H9 (cell line): ENCODE data around the gene TEX55. TPM values are rescaled to one million over a fixed set of nuclear protein-coding genes. Genes with fewer than 3 reads are reported as not detected.
"Not testable (repeated sequence)": the region's sequence is repeated elsewhere in the genome, so short reads cannot be mapped to it uniquely, and the experiment has no call there.

Experiments
- DNase-seq: peaks from one replicate; pipeline ENCODE4 v3.0.0-alpha.2; 2017
- H2AFZ ChIP-seq: one replicate; pipeline ENCODE4 v1.6.1; 2013; ENCODE audit warnings: mild to moderate bottlenecking, low read length, control low read depth, moderate library complexity
- H2AK5ac ChIP-seq: 2 replicates; pipeline ENCODE4 v1.6.1; 2013; ENCODE audit warnings: low read length, control low read depth, mixed read lengths; ENCODE audit not compliant: insufficient read length
- H2BK120ac ChIP-seq: one replicate; pipeline ENCODE4 v1.6.1; 2013; ENCODE audit warnings: low read depth, mild to moderate bottlenecking, low read length, control low read depth, inconsistent platforms; ENCODE audit not compliant: poor library complexity, severe bottlenecking
- H2BK12ac ChIP-seq: 2 replicates; pipeline ENCODE4 v1.6.1; 2013; ENCODE audit warnings: low read length, control low read depth, mixed read lengths, low read depth; ENCODE audit not compliant: insufficient read length
- H2BK15ac ChIP-seq: 2 replicates; pipeline ENCODE4 v1.6.1; 2013; ENCODE audit warnings: low read depth, low read length, control low read depth
- H2BK20ac ChIP-seq: one replicate; pipeline ENCODE4 v1.6.1; 2013; ENCODE audit warnings: low read depth, mild to moderate bottlenecking, low read length, control low read depth, inconsistent platforms; ENCODE audit not compliant: poor library complexity, severe bottlenecking
- H2BK5ac ChIP-seq: 2 replicates; pipeline ENCODE4 v1.6.1; 2013; ENCODE audit warnings: low read length, control low read depth, mixed read lengths; ENCODE audit not compliant: insufficient read length
- H3K14ac ChIP-seq: 2 replicates; pipeline ENCODE4 v1.6.1; 2013; ENCODE audit warnings: low read length, control low read depth; ENCODE audit not compliant: insufficient read depth
- H3K18ac ChIP-seq: 2 replicates; pipeline ENCODE4 v1.6.1; 2013; ENCODE audit warnings: low read depth, mild to moderate bottlenecking, mixed read lengths, low read length, control low read depth; ENCODE audit not compliant: insufficient read length
- H3K23ac ChIP-seq: 2 replicates; pipeline ENCODE4 v1.6.1; 2013; ENCODE audit warnings: low read length, control low read depth, mixed read lengths, low read depth; ENCODE audit not compliant: insufficient read length
- H3K23me2 ChIP-seq: 2 replicates; pipeline ENCODE4 v1.6.1; 2013; ENCODE audit warnings: low read depth, mild to moderate bottlenecking, mixed read lengths, low read length, control low read depth; ENCODE audit not compliant: insufficient read length, poor library complexity, severe bottlenecking
- H3K27ac ChIP-seq: 2 replicates; pipeline ENCODE4 v1.5.1; 2013; ENCODE audit warnings: low read length, control low read depth, mixed read lengths, low read depth; ENCODE audit not compliant: insufficient read length
- H3K27me3 ChIP-seq: 2 replicates; pipeline ENCODE4 v1.6.1; 2013; ENCODE audit warnings: low read length, control low read depth, inconsistent platforms; ENCODE audit not compliant: insufficient read depth
- H3K4ac ChIP-seq: 2 replicates; pipeline ENCODE4 v1.6.1; 2013; ENCODE audit warnings: low read depth, mild to moderate bottlenecking, control low read depth, inconsistent platforms, low read length, moderate library complexity
- H3K4me1 ChIP-seq: 2 replicates; pipeline ENCODE4 v1.6.1; 2013; ENCODE audit warnings: low read length, control low read depth, inconsistent platforms; ENCODE audit not compliant: insufficient read depth
- H3K4me2 ChIP-seq: 2 replicates; pipeline ENCODE4 v1.6.1; 2013; ENCODE audit warnings: low read length, control low read depth, mixed read lengths; ENCODE audit not compliant: insufficient read length, insufficient read depth
- H3K56ac ChIP-seq: 2 replicates; pipeline ENCODE4 v1.6.1; 2013; ENCODE audit warnings: low read depth, mild to moderate bottlenecking, mixed read lengths, low read length, control low read depth; ENCODE audit not compliant: insufficient read length
- H3K79me1 ChIP-seq: 2 replicates; pipeline ENCODE4 v1.6.1; 2013; ENCODE audit warnings: low read depth, mild to moderate bottlenecking, moderate library complexity, low read length, control low read depth, inconsistent platforms; ENCODE audit not compliant: insufficient read depth, poor library complexity, severe bottlenecking
- H3K79me2 ChIP-seq: 2 replicates; pipeline ENCODE4 v1.6.1; 2013; ENCODE audit warnings: low read length, control low read depth, inconsistent platforms; ENCODE audit not compliant: insufficient read depth
- H3K9ac ChIP-seq: 2 replicates; pipeline ENCODE4 v1.6.1; 2013; ENCODE audit warnings: low read length, control low read depth, mixed read lengths; ENCODE audit not compliant: insufficient read length; ENCODE audit errors: extremely low read depth
- H3K9me3 ChIP-seq: one replicate; pipeline ENCODE4 v1.6.1; 2013; ENCODE audit warnings: low read depth, low read length, inconsistent platforms; ENCODE audit not compliant: control insufficient read depth
- H3T11ph ChIP-seq: one replicate; pipeline ENCODE4 v1.6.1; 2013; ENCODE audit warnings: mild to moderate bottlenecking, low read length, control low read depth, inconsistent platforms
- H4K20me1 ChIP-seq: one replicate; pipeline ENCODE4 v1.6.1; 2013; ENCODE audit not compliant: control insufficient read depth, insufficient read length, insufficient read depth
- H4K5ac ChIP-seq: 2 replicates; pipeline ENCODE4 v1.6.1; 2013; ENCODE audit warnings: low read depth, mild to moderate bottlenecking, mixed read lengths, low read length, control low read depth; ENCODE audit not compliant: insufficient read length
- H4K8ac ChIP-seq: replicated peaks from 2 replicates; pipeline ENCODE4 v1.6.1; 2013; ENCODE audit warnings: low read length, control low read depth, mixed read lengths, low read depth; ENCODE audit not compliant: insufficient read length
- H4K91ac ChIP-seq: 2 replicates; pipeline ENCODE4 v1.6.1; 2013; ENCODE audit warnings: low read depth, mild to moderate bottlenecking, moderate library complexity, mixed read lengths, low read length, control low read depth; ENCODE audit not compliant: insufficient read length
- H3K27ac Mint-ChIP-seq, 3 experiments: 2 replicates in 2 of 3; 3 replicates in 1 of 3; pipeline ENCODE4 v1.8.0; 2020 to 2021; ENCODE audit warnings: mixed read lengths in 3 of 3, mild to moderate bottlenecking in 1 of 3, moderate library complexity in 1 of 3
- H3K27me3 Mint-ChIP-seq: 2 replicates; pipeline ENCODE4 v1.8.0; 2021; ENCODE audit warnings: low read depth, mild to moderate bottlenecking, moderate library complexity, mixed read lengths
- H3K36me3 Mint-ChIP-seq, 3 experiments: 2 replicates in 2 of 3; 3 replicates in 1 of 3; pipeline ENCODE4 v1.8.0; 2020 to 2021; ENCODE audit warnings: low read depth in 3 of 3, mixed read lengths in 3 of 3; ENCODE audit not compliant: insufficient read depth in 1 of 3
- H3K4me1 Mint-ChIP-seq, 2 experiments: 2 replicates each; pipeline ENCODE4 v1.8.0; 2020; ENCODE audit warnings: mixed read lengths in 2 of 2
- H3K4me3 Mint-ChIP-seq, 2 experiments: 2 replicates in 1 of 2; 3 replicates in 1 of 2; pipeline ENCODE4 v1.8.0; 2020 to 2021; ENCODE audit warnings: mild to moderate bottlenecking in 2 of 2, mixed read lengths in 2 of 2, moderate library complexity in 1 of 2
- H3K9me3 Mint-ChIP-seq, 2 experiments: 2 replicates in 1 of 2; 3 replicates in 1 of 2; pipeline ENCODE4 v1.8.0; 2020; ENCODE audit warnings: mild to moderate bottlenecking in 2 of 2, mixed read lengths in 2 of 2, moderate library complexity in 1 of 2
- WGBS: extraction: QIAGEN DNeasy Blood & Tissue Kit; methylation state at CpG from one replicate; pipeline ENCODE4 v1.1.7; 2013; ENCODE audit warnings: missing lambda C conversion rate, low lambda C conversion rate, mixed read lengths; ENCODE audit not compliant: insufficient read length; ENCODE audit errors: extremely low coverage; 5-methylcytosine and 5-hydroxymethylcytosine counted together
- total RNA-seq: library from RNA; stranded (reverse); gene quantifications from 2 replicates; pipeline ENCODE4 v1.2.1, GENCODE V29; 2021

The TEX55 gene
- total RNA-seq, 1 experiment from 2014 or later = not detected

- H2BK12ac ChIP-seq, DNase-seq, H3K9me3 ChIP-seq, H4K91ac ChIP-seq, H3K36me3 Mint-ChIP-seq, H3K4ac ChIP-seq, H3K9ac ChIP-seq, H2BK20ac ChIP-seq, H3K9me3 Mint-ChIP-seq, H2BK120ac ChIP-seq, H2BK5ac ChIP-seq, H4K8ac ChIP-seq, H3K27me3 ChIP-seq, H3K23me2 ChIP-seq, H3K27me3 Mint-ChIP-seq, H2BK15ac ChIP-seq, H3K14ac ChIP-seq, H4K5ac ChIP-seq, H2AFZ ChIP-seq, H2AK5ac ChIP-seq, H3K27ac Mint-ChIP-seq, H4K20me1 ChIP-seq, H3K23ac ChIP-seq, H3K79me1 ChIP-seq, H3K18ac ChIP-seq, H3K4me1 ChIP-seq, H3K79me2 ChIP-seq, H3K4me2 ChIP-seq, H3K4me3 Mint-ChIP-seq, H3K56ac ChIP-seq, H3K27ac ChIP-seq, H3T11ph ChIP-seq: not testable (repeated sequence)
- WGBS = no CpG with 5 or more reads among the region's 4 CpGs
- H3K4me1 Mint-ChIP-seq = peaks cover 0 to 10% of the 10 kb centered on the region in 2 experiments; a peak in 1 of 4 replicates
Observed at GRCh38 chr3:119132291-119132690, 13.7 kb upstream of the TEX55 start.

GRCh38 chr3:119139360-119139759 is 6.6 kb upstream of the TEX55 start:
- not testable (repeated sequence) for H3K4me1 Mint-ChIP-seq, H3K27me3 ChIP-seq, H3K4me3 Mint-ChIP-seq, H2AFZ ChIP-seq, H4K8ac ChIP-seq, H3K27ac Mint-ChIP-seq, H2AK5ac ChIP-seq, H2BK5ac ChIP-seq, H3K23ac ChIP-seq, H4K20me1 ChIP-seq, H4K5ac ChIP-seq, DNase-seq, H3K9me3 ChIP-seq, H3K18ac ChIP-seq, H3T11ph ChIP-seq, H3K56ac ChIP-seq, H3K79me2 ChIP-seq, H2BK120ac ChIP-seq, H3K4me2 ChIP-seq, H3K4ac ChIP-seq, H3K14ac ChIP-seq, H4K91ac ChIP-seq, H2BK12ac ChIP-seq, H3K79me1 ChIP-seq, H3K23me2 ChIP-seq, H2BK15ac ChIP-seq, H3K27ac ChIP-seq, H3K27me3 Mint-ChIP-seq, H3K9ac ChIP-seq, H2BK20ac ChIP-seq, H3K4me1 ChIP-seq
- peaks cover 17 to 19% of the 10 kb centered on the region in 2 experiments for H3K9me3 Mint-ChIP-seq
- WGBS = no CpG with 5 or more reads among the region's 4 CpGs
- H3K36me3 Mint-ChIP-seq = peaks cover 0 to 11% (median 2%) of the 10 kb centered on the region in 3 experiments; a peak in 3 of 7 replicates
